Measurements from ENCODE around the gene NEURL1. TPM values are rescaled to one million over a fixed set of nuclear protein-coding genes. Genes with fewer than 3 reads are reported as not detected.
A peak's percentile ranks its signal among the peaks of the same experiment; 100 is the strongest.

Gene NEURL1
- total and polyA plus RNA-seq, 8 donors, result 11.0 to 69.9 (median 18.6) TPM

GRCh38 chr10:103609231-103610082 lies 116.0 kb downstream of the NEURL1 start:
- no peak overlapping the region for H3K27ac ChIP-seq
- peak in 2 of 4 donors; percentile 28 to 29 for ATAC-seq
- 81 to 88% methylated on average over 8 of the region's 8 CpGs for WGBS, 2 donors
- H3K36me3 ChIP-seq, result no peaks in the 10 kb centered on the region
- DNase-seq, result peak in 1 of 6 donors; percentile 8
- TF ChIP-seq, protein P1, sequence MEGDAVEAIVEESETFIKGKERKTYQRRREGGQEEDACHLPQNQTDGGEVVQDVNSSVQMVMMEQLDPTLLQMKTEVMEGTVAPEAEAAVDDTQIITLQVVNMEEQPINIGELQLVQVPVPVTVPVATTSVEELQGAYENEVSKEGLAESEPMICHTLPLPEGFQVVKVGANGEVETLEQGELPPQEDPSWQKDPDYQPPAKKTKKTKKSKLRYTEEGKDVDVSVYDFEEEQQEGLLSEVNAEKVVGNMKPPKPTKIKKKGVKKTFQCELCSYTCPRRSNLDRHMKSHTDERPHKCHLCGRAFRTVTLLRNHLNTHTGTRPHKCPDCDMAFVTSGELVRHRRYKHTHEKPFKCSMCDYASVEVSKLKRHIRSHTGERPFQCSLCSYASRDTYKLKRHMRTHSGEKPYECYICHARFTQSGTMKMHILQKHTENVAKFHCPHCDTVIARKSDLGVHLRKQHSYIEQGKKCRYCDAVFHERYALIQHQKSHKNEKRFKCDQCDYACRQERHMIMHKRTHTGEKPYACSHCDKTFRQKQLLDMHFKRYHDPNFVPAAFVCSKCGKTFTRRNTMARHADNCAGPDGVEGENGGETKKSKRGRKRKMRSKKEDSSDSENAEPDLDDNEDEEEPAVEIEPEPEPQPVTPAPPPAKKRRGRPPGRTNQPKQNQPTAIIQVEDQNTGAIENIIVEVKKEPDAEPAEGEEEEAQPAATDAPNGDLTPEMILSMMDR (IDR thresholded peaks at IDR 0.05), result no peak
- no peaks in the 10 kb centered on the region for H3K27me3 ChIP-seq
- no peak overlapping the region for H3K4me3 ChIP-seq
- no peaks in the 10 kb centered on the region for H3K9me3 ChIP-seq
- FAIRE-seq, result no peak
- H3K4me1 ChIP-seq, result no peaks in the 10 kb centered on the region
- intact Hi-C loops (cut with DNase I), result loop anchor here in 1 of 3 donors (10.0 kb wide), 1 partner anchor 265 kb away; no protein-coding TSS in a partner anchor

GRCh38 chr10:103610083-103610472 lies 116.6 kb downstream of the NEURL1 start:
- Histone ChIP-seq H3K27me3 (no peaks in the 10 kb centered on the region), H3K4me1 (no peaks in the 10 kb centered on the region), H3K4me3 (no peak overlapping the region), H3K9me3 (no peaks in the 10 kb centered on the region), H3K27ac (no peak overlapping the region), H3K36me3 (no peaks in the 10 kb centered on the region)
- peak in 1 of 6 donors; percentile 28 for DNase-seq
- TF ChIP-seq, protein P1 (IDR thresholded peaks at IDR 0.05), result no peak
- intact Hi-C loops (cut with DNase I), result loop anchor here in 1 of 3 donors (10.0 kb wide), 1 partner anchor 265 kb away; no protein-coding TSS in a partner anchor
- WGBS, 2 donors, result 59 to 71% methylated on average over 2 of the region's 2 CpGs
- ATAC-seq, result no peak
- no peak for FAIRE-seq

DNA sequence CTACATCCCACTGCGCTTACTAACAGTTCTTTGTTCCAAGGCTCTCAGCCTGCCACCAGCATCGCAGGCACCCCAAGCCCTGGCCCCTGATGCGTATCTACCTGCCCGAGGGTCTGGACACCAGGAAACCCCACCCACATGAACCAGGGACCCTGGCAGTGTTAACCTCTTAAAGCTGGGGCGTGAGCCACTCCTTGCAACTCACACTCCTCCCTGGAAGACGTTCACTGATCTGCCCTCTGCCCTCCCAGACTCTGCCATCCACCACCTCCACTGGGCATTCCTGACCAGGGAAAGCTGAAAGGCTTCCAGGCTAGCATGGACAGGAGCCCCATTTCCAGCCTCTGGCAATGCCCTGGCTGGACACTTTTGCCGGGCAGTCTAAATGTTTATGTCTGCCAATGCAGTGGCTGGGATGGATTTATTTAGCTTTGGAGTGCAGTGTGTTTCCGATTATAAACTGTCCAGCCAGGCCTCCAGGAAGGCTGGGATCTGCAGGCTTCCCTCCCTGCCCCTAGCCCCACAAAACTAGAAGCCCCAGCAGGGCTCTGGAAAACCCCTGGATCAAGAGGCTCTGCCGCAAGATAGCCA lies 117.5 kb downstream of the NEURL1 start:
- WGBS, 2 donors, result 70 to 71% methylated on average over 9 of the region's 9 CpGs
- H3K27me3 ChIP-seq, result no peaks in the 10 kb centered on the region
- no peak overlapping the region for H3K27ac ChIP-seq
- TF ChIP-seq, protein P1 (IDR thresholded peaks at IDR 0.05), result no peak
- no peaks in the 10 kb centered on the region for H3K36me3 ChIP-seq
- H3K9me3 ChIP-seq, result no peaks in the 10 kb centered on the region
- ATAC-seq, result no peak
- no peak overlapping the region for H3K4me3 ChIP-seq
- peak in 1 of 6 donors; percentile 20 for DNase-seq
- FAIRE-seq, result no peak
- intact Hi-C loops (cut with DNase I), result loop anchor here in 1 of 3 donors (10.0 kb wide), 1 partner anchor 264 kb away; no protein-coding TSS in a partner anchor
- H3K4me1 ChIP-seq, result no peaks in the 10 kb centered on the region

DNA sequence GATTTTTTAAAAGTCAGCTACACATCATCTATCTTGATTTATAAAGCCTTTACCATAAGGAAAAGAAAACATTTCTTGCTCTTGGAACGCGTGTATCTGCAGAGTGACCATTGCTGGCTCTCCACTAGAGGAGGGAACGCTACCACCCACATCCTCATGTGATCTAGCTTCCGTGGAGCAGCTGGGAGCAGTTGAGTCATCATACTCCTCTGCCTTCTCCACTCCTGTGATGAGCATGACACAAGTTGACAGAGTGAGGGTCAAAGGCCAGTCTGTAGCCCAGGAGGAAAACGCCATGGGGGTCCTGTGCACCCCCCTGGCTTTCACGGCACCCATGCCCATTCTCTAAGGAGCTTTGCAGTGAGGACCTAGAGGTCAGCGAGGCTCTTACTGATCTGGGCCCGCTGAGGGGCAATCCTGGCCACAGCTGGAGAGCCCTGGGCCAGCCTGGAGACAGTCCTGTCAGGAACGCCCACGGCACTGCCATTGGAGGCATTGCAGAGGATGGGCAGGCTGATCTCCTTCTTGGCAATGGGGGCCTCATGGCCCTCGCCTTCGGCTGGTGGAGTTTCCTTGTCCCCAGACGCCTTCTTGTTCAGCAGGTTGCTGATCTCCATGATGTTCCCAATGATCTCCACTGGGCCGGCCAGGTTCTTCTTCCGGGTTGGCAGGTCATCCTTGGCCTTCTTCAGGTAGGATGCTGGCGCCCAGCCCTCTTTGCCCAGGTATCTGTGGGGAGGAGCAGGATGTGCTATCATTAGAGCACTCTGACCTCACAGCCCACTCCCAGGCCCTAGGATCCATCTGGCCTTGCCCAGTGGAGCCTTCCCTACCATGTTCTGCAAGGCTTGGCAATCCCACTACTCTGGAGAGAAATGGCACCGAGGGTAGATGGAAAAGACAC lies 119.2 kb downstream of the NEURL1 start:
- Histone ChIP-seq H3K27me3 (no peaks in the 10 kb centered on the region), H3K4me3 (no peak overlapping the region), H3K9me3 (no peaks in the 10 kb centered on the region), H3K4me1 (no peaks in the 10 kb centered on the region), H3K36me3 (no peaks in the 10 kb centered on the region), H3K27ac (no peak overlapping the region)
- 88 to 89% methylated on average over 17 of the region's 17 CpGs for WGBS, 2 donors
- TF ChIP-seq, protein P1 (IDR thresholded peaks at IDR 0.05), result no peak
- DNase-seq (no peak), FAIRE-seq (no peak), ATAC-seq (peak in 3 of 4 donors; percentile 17 to 62 (median 31))
- intact Hi-C loops (cut with DNase I), result loop anchor here in 1 of 3 donors (10.0 kb wide), 1 partner anchor 262 kb away; no protein-coding TSS in a partner anchor

Data from pancreas (tissue), 10 donors.